Erythroblast (primary cell): ENCODE data around the gene MRPS35.

ENCODE experiments used
- GATA1 ChIP-seq: IDR thresholded peaks from 2 replicates; pipeline ENCODE4 v1.6.1; 2011; ENCODE audit warnings: low read depth, mild to moderate bottlenecking, control low read depth, low read length, moderate library complexity
- POLR2A ChIP-seq: IDR thresholded peaks from 2 replicates; pipeline ENCODE4 v1.6.1; 2011; ENCODE audit warnings: mild to moderate bottlenecking, low read length

DNA sequence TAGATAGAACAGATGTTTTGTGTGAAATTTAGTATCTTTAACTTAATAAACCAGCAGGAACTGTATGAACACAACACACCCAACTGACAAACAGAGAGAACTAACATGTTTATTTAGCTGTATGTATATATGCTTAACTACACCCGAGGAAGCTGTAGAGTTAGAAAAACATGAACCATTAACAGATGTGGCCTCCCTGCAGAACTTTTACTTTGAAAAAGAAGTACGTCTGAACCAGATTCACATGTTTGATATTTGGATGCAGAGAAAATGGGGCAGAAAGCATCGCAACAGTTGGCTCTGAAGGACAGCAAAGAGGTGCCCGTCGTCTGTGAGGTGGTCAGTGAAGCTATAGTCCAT, 14.4 kb upstream of the MRPS35 start, which contains the start of gene REP15:
- TF ChIP-seq POLR2A (no peak), GATA1 (no peak)
